Astrocyte of the cerebellum (primary cell): ENCODE measurements around the gene ZNF324B.
A peak's percentile ranks its signal among the peaks of the same experiment; 100 is the strongest.
"Not testable (repeated sequence)": the region's sequence is repeated elsewhere in the genome, so short reads cannot be mapped to it uniquely, and the experiment has no call there.

Experiments
- DNase-seq: peaks from one replicate; pipeline ENCODE4 v3.0.0-alpha.2; 2011; ENCODE audit warnings: low read depth
- H3K4me3 ChIP-seq: 2 replicates; pipeline ENCODE4 v1.5.1; 2011; ENCODE audit warnings: mild to moderate bottlenecking, low read depth, low read length, moderate library complexity
- CTCF ChIP-seq: IDR thresholded peaks from 2 replicates; pipeline ENCODE4 v1.5.1; 2012; ENCODE audit warnings: low read length, low read depth, moderate library complexity, mild to moderate bottlenecking; ENCODE audit errors: missing control alignments
- in situ Hi-C: cut with HindIII; loops from 2 replicates; pipeline ENCODE4 v1.10.0; 2017; ENCODE audit warnings: low sequenced_read_pairs

ZNF324B gene

GRCh38 chr19:58439576-58440554 lies 11.6 kb upstream of the ZNF324B start, which contains the start of gene ZNF132:
TSS of gene ZNF132 (minus strand) at chr19:58440153. CDS start at chr19:58439821, 332 bp downstream.
- H3K4me3 ChIP-seq = peak within 1 kb of the TSS; percentile 57
- in situ Hi-C loops = no loop called here
- no peak for TF ChIP-seq CTCF
- peak; percentile 100 for DNase-seq

DNA sequence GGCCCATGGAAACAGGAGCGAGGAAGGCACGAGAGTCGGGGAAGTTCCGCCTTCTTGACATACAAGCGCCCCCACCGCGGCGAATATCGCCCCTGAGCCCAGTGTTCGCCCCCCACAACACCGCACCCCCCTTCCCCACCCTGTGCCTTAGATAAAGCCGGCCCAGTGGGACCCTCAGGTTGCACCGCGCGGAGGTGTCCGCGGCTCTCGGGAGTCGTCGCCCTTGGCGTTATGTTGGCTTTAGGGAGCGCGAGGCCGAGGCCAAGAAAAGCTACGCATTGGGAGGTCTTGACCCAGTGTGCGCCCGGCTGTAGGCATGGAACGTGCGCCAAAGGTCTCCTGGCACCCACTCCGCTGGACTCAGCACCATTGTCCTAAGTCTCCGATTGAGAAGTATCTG lies 10.9 kb upstream of the ZNF324B start:
- TF ChIP-seq CTCF = no peak
- peak overlapping the region; percentile 57 for H3K4me3 ChIP-seq
- no peak for DNase-seq
- in situ Hi-C loops = no loop called here

DNA sequence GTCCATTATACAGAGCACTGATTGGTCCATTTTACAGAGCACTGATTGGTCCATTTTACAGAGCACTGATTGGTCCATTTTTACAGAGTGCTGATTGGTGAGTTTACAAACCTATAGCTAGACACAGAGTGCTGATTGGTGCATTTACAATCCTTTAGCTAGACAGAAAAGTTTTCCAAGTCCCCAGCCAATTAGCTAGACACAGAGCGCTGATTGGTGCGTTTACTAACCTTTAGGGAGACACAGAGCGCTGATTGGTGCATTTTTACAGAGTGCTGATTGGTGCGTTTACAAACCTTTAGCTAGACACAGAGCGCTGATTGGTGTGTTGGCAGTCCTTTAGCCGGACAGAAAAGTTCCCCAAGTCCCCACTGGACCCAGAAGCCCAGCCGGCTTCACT lies 8.4 kb upstream of the ZNF324B start:
- H3K4me3 ChIP-seq, in situ Hi-C loops, DNase-seq: not testable (repeated sequence)

- in situ Hi-C loops = not testable (repeated sequence)
Observed at GRCh38 chr19:58448860-58449259, 2.6 kb upstream of the ZNF324B start.

DNA sequence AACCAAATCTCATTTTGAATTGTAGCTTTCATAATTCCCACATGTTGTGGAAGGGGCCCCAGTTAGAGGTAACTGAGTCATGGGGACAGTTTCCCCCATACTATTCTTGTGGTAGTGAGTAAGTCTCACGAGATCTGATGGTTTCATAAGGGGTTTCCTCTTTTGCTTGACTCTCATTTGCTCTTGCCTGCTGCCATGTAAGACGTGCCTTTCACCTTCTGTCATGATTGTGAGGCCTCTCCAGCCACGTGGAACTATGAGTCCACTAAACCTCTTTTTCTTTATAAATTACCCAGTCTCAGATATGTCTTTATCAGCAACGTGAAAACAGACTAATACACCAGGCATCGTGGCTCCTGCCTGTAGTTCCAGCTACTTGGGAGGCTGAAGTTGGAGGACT lies 1.4 kb upstream of the ZNF324B start:
- H3K4me3 ChIP-seq, in situ Hi-C loops, DNase-seq: not testable (repeated sequence)

More at GRCh38 chr19:58448860-58449259, 2.6 kb upstream of the ZNF324B start:
- not testable (repeated sequence) for H3K4me3 ChIP-seq, DNase-seq

DNA sequence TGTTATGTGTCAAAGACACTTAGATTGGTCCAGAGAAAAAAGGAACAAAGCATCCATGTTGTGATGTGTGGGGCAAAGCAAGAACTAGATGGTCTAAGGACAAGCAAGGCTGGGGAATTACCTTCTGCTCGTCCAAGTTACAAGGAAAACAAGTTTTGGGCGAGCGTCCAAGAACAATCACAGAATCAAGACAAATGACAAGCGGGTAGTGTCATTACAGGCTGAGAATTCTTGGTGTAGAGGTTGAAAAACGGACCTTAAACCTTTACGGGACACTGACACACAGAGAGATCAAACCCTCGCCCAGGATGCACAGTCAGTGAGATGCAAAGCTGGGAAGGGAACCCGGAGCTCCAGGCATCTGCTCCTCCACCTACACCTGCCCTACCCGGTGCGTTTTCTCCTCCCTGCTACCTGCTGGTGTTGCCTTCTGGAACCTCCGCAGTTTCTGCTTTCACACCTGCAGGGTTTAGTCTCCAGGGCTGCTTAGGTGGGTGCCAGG lies 515 bp upstream of the ZNF324B start:
- peak overlapping the region; percentile 80 for H3K4me3 ChIP-seq
- no peak for DNase-seq
- TF ChIP-seq CTCF = no peak
- in situ Hi-C loops = no loop called here

- no peak overlapping the region for H3K4me3 ChIP-seq
- TF ChIP-seq CTCF = no peak
- DNase-seq = no peak
- in situ Hi-C loops = no loop called here
Observed at GRCh38 chr19:58453743-58454142, 2.3 kb downstream of the ZNF324B start.

- TF ChIP-seq CTCF = no peak
- no peak for DNase-seq
- in situ Hi-C loops = no loop called here
- H3K4me3 ChIP-seq = no peak overlapping the region
Observed at GRCh38 chr19:58455306-58455705, 3.9 kb downstream of the ZNF324B start.
